Activated T-helper 1 cell treated with Interleukin-2 at 50 U/mL for 16 hours (primary cell): ENCODE measurements around the gene GRIPAP1.
"Not testable (repeated sequence)": the region's sequence is repeated elsewhere in the genome, so short reads cannot be mapped to it uniquely, and the experiment has no call there.

Source experiments
- DNase-seq: peaks from one replicate; pipeline ENCODE4 v3.0.0-alpha.2; 2020; ENCODE audit warnings: low read depth

Gene GRIPAP1

DNA sequence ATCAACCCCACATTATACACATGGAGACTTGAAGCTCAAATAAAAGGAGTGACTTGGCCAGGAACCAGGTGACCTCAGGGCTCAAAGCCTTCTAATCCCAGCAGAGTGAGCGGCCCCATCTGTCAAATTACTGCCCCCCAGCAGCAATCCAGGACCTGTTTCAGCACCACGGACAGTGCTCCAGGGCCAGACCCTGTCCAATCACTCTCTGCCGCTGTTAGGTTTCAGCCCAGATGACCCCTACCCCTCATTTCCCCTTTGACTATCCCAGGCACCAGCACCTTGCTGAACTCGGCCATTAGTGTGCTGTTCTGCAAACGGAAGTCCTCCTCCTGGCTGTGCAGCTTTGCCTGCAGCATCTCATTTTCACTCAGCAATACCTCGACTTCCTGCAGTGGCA is 5.1 kb downstream of the GRIPAP1 start:
- DNase-seq = no peak

DNA sequence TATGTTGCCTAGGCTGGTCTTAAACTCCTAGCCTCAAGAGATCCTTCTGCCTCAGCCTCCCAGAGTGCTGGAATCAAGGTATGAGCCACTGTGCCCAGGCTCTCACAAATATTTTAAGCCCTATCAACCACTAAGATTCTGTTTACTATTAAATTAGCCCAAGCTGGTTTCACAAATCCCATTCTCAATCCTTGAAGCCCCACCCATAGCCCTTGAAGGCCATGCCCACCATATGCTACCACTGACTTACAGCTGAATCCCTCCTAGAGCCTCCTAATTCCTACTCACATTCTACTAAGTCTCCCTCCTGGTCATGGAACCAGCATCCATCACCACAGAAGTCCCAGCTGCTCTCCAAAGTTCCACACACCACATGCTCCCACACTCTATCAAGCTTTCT is 9.7 kb downstream of the GRIPAP1 start:
- DNase-seq = no peak

DNA sequence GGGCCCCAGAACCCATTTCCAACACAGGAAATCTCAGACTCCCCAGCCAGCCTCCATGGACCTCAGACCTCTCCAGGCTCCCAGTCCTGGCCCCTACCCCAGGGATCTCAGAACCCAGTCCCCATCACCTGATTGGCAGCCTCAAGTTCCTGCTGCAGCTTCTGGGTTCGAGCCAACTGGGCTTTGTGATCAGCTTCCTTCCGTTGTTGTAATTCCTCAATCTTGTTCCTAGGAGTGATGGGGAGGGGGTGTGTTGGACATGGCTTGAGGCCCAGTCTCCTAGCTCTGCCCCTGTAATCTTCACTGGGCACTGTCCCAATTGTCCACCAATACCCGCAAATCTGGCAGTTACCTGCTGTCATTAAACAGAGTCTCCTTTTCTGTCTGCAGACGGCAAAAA is 12.6 kb downstream of the GRIPAP1 start:
- no peak for DNase-seq

DNA sequence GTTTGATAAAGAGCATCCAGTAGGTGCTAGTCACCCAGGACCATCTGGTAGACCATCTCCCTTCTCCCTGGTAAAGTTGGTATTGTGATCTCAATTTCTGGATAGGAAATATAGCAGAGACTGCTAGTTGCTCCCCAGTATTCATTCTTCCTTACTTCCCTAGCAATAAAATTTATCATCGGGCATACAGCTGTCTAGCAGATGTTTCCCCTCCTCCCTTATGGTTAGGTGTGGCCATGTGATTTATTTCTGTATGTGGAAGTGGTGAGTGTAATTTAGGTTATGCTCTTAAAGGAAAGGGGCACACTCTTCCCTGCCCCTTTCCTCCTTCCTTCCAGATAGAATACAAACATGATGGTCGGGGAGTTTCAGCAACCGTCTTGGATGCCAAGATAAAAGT is 18.2 kb downstream of the GRIPAP1 start:
- DNase-seq = no peak

DNA sequence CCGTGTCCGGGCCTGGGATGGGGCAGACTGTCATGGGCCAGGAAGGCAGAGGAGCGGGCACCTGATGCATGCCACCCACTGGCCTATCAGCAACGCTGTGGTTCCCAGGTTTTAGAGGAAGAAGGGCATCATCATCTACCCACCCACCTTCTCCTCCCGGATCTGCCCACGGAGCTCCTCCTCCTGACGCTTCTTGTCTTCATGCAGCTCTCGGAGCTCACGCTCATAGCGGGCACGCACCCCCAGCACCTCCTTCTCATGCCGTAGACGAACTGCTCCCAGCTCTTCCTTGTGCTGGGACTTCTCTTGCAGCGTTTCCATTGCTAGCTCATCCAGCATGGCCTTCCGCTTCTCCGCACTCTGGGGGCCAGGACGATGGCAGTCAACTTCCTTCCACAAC is 19.0 kb downstream of the GRIPAP1 start:
- no peak for DNase-seq

DNA sequence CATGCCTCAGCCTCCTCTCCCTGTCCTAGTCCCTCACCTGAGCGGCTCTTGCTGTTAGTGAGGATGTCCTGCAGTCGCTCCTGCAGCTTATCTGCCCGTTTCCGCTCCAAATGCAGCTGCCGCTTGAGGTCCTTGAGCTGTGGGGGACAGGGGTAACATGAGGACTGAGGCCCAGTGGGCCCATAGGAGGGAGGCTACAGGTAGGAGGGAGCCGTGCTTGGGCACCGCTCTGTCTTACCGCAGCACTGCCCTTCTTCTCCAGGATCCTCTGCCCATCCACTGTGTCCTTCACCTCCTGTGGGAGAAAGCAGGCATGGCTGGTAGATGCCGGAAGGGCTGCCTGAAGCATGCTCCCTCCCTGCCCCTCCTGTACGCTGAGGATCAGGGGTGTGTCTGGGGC is 20.9 kb downstream of the GRIPAP1 start:
- no peak for DNase-seq

DNA sequence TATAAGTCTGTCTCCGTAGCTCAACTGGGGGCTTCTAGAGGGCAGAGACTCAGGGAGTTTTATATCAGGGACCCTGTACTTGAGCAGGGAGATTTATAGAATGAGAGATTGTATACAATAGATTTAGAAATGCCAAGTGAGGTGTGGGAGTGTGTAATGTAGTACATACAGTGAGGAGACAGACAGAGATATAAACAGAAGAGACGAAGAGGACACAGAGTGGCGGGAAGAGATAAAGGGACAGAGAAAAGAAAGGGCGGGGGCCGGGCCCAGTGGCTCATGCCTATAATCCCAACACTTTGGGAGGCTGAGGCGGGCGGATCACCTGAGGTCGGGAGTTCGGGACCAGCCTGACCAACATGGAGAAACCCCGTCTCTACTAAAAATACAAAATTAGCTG is 21.7 kb downstream of the GRIPAP1 start:
- not testable (repeated sequence) for DNase-seq

DNA sequence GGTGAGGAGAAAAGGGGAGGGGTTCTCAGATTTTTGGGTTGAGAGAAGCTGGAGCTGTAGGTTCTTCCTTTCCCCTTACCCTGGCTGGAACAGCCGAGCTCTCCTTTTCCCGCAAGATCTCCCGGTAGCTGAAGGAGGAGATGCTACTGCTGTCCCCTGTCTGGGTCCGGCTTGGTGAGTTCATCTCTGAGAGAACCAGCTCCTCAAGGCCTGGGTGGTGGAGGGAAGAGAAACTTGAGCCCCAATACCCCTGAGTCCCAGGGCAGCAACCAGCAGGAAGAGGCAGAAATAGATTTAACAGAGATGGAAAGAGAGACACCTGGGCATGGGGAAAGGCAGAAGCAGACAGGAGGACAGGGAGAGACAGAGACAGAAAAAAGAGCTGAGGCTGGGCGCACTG is 23.8 kb downstream of the GRIPAP1 start:
- no peak for DNase-seq

DNA sequence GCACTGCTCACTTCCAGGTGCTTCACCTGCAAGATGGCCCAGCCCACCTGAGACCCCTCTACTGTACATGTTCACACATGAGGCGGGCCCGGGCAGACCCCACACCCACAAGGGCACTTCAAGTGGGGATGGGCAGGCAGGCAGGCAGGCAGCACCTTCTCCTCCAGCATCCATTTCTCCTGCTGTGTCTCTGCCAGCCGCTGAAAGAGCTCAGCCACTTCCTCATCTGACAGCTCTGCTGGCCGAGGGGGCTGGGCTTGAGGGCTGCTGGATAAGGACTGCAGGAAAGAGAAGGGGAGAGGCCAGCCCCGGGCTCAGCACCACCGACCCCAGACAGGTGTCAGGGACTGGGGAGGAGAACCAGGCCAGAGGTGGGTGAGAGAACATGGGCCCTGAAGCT is 26.0 kb downstream of the GRIPAP1 start:
- no peak for DNase-seq

DNA sequence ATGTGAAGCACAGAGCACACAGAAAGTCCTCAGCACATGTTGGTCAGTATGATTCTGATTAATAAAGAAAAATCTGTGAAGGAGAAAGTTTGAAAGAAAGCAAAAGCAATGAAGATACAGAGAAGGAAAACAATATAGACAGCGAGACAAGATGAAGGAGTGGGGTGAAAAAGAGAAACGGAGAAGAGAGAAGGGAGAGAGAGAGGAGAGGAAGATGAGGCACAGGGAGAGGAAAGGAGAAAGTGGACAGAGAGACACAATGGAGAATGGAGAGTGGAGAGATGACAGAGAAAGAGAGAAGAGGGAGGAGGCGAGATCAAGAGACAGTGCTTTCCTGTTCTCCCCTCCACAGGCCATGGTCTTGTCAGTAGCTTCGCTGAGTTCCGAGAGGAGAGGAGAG is 26.5 kb downstream of the GRIPAP1 start:
- no peak for DNase-seq

DNA sequence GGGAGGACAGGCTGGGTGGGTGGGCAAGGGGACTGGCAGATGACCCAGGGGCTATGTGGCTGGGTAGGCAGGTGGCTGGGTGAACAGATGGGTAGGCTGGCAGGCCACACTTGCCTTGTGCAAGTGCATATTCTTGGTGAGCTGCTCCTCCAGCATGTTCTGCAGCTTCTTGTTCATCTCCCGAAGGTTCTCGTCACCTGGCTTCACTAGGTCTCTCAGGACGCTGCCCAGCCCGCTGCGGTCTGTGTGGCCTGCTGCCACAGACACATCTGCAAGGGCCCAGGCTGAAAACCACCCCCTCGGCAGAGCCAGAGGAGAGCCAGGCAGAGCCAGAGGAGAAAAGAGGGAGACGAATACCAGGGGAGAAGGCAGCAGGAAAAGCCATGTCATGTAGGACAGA is 27.0 kb downstream of the GRIPAP1 start:
- no peak for DNase-seq

DNA sequence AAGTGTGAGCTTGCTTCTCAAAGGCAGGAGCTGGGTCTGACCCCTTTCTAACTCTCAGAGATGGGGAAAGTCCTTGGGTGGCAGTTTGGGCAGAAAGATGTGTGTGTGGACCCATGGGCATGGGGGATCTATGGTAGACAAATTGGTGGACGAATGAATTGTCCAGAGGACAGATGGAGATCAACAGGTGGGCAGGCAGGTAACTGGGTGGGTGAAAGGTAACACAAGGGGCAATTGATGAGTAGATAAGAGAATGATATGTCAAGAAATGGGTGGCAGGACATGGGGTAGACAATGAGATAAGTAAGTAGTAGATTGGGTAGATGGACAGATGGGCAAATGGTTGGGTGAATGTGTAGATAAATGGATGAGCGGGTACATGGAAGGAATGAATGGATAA is 27.5 kb downstream of the GRIPAP1 start:
- no peak for DNase-seq

DNA sequence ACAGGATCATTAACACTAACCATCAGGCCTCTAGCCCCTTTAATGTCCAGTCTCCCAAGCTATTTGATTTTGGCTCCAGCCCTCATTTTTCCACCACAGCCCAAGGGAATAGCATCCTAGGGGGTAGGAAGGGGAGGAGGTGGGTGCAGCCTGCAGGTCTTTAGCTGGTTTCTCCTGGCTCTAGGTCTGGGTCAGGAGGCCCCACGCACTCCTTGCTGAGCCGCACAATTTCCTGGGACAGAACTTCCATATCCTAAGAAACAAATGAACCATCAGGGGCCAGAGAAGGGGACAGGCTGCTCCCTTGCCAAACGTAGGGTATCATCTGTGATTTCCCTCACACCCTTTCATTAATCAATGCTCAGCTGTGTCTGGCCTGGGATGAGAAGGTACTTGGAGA is 28.0 kb downstream of the GRIPAP1 start:
- no peak for DNase-seq

DNA sequence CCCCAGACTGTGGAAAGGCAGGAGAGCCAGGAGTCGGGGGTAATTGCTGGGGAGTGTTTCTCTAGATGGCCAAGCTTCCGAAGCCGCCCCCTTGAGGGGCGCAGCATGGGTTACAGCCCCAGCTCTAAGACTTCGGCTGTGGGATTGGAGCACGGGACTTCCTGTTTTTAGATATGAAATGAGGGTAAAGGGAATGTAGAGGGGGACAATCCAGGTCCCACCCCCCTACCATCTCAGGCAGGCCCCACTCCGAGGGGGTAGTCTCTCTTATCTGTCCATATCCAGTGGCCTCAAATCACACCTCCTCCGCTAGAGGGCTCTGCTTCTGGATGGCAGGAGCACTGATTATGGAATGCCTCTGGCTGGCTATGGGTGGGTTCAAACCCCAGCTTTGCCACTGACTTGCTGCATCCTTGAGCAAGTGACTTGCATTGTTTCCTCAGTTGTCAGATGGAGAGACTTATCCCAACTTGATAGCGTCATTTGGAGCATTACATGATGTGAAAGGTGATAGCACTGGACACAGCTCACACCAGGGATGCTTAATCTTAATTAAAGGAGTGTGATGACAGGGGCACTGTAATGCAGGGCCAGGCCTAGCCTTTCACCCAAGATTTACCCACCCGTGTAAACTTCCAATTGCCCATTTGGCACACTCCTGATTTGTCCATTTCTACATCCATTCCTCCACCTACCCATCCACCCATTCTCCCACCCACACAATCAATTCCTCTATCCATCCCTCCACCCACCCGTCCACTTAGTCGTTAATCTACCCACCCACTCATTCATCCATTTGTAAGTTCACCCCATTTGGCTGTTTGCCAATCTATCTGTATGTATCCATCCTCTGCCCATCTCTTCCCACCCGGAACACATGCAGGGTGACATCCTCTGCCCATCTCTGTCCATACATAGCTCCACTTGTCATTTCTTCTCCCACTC is 29.6 kb downstream of the GRIPAP1 start:
- DNase-seq = no peak

DNA sequence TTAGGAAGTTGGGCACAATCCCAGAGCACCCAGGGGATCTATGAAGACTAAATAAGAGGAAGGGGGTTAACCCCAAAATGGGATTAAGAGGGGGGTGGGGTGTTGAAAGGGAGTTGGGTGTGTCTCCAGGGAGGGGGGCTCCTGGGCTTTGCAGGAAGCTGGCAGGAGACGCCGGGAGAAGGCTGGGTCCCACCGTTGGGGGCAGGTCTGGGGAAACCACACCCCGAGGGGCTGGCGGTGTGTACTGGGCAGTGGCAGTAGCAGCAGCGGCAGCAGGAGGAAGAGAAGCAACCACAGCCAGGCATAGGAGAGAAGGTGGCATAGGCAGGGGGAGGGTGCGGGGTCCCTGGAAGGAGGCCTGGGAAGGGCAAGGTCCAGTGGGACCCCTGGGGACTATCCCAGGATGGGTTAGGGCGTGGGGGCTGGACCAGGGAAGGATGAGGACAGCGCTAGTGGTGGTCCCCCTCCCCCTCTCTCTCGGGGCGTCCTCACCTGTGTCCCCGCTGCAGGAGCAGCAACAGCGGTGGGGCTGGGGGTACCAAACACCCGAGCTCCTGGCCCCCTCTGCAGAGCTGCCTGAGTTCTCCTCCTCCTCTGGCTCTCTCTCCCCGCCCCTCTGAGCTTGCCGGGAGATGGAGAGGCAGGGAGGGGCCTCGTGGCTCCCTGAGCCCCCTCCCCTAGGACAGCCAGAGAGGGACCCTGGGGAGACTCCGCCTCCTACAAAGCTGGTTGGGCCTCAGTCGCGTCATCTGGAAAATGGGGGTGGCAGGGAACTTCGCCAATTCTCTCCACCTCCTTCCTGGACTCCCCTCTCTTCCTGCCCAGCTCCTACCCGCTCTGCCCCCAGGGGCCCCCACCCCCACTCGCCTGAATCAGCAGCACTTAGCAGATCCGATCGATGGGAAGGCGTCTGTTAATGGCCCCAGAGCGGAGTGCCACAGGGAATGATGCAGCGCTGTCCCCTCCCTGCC is 30.5 kb downstream of the GRIPAP1 start, which contains the start of gene KCND1:
Gene KCND1, minus strand, starts transcription at position 596 of the 971 bp plus-strand sequence. CDS start 1,573 bp downstream, outside the sequence.
- DNase-seq = no peak

DNA sequence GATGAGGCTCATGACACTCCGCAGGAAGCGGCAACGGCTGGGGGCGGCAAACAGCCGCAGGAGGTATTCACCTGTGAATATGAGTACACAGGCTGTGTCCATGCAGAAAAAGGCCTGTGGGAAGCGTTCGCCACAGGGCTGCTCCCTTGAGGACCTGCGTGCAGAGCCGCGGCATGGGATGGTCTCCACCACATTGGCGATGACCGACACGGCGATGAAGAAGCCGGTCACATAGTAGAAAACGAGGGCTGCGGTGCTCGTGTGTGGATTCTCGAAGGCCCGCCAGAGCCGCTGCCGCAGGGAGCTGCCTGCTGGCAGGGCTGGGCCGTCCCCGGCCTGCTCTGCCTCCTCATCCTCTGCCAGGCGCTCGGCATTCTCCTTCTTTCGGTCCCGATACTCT is 32.6 kb downstream of the GRIPAP1 start:
- DNase-seq = no peak

DNA sequence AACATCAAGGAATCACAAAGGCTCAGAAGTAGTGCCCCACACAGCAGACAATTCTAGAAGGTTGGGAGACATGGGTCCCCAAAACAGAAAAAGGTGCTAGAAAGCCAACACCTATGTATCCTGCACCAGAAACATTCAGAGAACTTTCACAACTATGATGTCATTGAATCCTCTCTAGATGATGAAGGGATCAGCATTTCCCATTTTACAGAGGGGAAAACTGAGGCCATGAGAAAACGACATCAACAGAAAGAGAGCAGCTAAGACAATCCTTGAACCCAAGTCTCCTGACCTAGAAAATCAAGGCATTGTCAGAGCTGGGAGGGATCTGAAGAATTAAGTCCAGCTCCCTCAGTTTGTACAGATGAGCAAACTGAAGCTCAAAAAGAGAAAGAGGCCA is 33.7 kb downstream of the GRIPAP1 start:
- no peak for DNase-seq

DNA sequence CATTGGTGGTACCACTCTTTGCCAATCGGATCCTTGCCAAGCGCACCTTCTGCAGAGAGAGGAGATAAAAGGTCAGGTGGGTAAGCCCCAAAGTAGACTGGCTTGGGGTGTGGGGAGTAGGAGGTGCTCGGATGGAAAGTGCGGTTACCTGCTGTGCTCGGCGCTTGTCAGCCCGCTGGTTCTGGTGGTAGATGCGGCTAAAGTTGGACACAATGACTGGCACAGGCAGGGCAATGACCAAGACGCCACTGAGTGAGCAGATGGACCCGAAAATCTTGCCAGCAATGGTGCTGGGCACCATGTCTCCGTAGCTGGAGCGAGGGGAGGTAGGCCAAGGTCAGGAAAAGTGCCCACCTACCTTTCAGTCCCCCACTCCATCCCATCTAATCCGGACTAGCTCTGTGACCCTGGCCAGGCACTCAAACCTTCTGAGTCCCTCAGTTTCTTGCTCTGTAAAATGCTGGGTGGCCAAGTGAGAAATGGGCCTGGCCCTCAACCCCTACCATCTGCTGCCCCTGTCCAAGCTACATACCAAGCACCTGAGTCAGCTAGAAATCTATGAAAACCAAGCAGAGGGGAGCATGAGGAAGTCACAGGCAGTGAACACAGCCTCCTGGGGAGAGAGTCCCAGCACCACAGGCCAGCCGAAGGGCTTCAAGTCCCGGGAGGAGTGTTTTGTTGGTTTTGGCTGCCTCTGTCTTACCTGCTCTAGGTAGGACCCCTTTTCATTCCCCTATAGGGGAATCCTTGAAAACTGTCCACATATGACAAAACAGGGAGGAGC is 35.1 kb downstream of the GRIPAP1 start:
- DNase-seq = no peak

DNA sequence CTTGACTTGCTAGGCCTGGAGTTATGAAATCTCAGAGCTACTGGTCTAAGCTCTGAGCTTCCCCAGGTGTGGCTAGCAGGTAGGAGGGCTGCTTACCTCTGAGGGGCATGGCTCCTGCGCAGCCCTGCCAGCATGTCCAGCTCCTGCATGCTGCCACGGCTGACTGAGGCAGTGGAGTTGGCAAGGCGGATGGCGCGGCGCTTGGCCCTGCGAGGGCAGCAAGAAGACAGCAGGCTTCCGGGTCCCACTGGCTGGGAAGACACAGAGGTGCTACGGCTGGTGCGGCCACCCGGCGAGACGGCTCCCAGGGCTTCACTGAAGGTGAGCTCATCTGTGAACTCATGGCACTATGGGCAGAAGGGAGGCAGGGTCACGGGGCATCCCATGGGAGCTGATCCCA is 36.1 kb downstream of the GRIPAP1 start:
- DNase-seq = no peak

DNA sequence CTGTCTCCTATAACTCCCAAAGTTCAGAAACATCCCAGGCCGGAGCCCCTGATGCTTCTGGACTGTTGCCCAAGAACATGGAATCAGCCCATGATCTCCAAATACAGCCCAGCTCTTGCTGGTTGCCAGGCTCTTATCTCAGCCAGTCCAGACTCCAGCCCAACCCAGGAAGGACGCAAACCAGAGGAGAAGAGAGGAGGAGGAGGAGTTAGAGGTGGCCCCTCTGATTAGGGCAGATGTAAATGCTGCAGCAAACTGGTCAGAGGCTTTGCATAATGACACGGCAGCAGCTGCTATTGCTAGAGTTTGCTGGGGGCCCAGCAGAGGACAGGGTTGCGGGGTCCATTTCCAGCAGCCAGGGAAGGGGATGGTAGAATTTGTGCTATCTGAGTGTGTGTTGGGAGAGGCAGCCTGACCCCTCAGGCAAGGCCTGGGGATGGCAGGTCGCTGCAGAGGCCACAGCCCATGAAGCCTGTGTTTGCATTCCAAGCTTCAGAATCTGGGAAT is 40.4 kb downstream of the GRIPAP1 start:
- no peak for DNase-seq

DNA sequence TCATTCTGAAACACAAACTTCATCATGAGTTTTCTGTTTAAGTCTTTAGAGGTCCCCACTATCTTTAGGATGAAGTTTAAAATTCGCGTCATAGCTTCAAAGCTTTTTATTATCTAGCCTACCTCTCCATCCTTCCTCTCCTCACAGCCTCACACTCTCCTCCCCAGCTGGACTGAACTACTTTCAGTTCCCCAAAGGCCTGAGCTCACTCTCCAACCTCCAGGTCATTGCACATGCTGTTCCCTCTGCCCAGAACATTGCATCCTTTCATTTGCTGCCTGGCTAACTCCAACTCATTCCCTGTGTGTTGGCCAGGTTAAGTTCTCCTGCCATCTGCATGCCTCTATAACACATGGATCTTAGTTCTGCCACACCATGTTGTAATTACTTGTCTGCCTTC is 41.8 kb downstream of the GRIPAP1 start:
- DNase-seq = no peak

DNA sequence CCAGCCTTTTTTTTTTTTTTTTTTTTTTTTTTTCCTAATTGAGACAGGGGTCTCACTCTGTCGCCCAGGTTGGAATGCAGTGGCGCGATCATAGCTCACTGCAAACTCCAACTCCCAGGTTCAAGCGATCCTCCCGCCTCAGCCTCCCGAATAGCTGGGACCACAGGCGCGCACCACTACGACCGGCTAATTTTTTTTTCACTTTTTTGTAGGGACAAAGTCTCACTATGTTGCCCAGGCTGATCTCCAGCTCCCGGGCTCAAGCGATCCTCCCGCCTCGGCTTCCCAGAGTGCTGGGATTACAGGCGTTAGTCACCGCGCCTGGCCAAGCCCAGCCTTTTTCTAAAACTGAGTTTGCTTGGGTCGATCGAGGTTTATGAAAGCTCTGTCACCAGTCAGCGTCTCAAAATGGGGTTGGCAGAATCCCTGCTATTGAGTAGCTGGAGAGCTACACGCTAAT is 43.4 kb downstream of the GRIPAP1 start:
- DNase-seq = no peak
